Suprapubic skin (tissue), 3 donors: ENCODE data around the gene MLEC.

Experiments used
- POLR2A ChIP-seq, 2 donors: fragments of 450-650 bp; IDR thresholded peaks; one replicate each; pipeline ENCODE4 v1.6.1; 2017; ENCODE audit warnings: antibody characterized with exemption in 2 of 2, mild to moderate bottlenecking in 2 of 2, moderate library complexity in 2 of 2
- TF ChIP-seq, protein P1 (sequence below), 2 donors: fragments of 200-600 bp in 1 of 2; fragments of 450-650 bp in 1 of 2; sonication (generic) in 1 of 2; IDR thresholded peaks; one replicate each; pipeline ENCODE4 v1.5.1; 2016 to 2019; ENCODE audit warnings: antibody characterized with exemption in 2 of 2, mild to moderate bottlenecking in 1 of 2, moderate library complexity in 1 of 2

DNA sequence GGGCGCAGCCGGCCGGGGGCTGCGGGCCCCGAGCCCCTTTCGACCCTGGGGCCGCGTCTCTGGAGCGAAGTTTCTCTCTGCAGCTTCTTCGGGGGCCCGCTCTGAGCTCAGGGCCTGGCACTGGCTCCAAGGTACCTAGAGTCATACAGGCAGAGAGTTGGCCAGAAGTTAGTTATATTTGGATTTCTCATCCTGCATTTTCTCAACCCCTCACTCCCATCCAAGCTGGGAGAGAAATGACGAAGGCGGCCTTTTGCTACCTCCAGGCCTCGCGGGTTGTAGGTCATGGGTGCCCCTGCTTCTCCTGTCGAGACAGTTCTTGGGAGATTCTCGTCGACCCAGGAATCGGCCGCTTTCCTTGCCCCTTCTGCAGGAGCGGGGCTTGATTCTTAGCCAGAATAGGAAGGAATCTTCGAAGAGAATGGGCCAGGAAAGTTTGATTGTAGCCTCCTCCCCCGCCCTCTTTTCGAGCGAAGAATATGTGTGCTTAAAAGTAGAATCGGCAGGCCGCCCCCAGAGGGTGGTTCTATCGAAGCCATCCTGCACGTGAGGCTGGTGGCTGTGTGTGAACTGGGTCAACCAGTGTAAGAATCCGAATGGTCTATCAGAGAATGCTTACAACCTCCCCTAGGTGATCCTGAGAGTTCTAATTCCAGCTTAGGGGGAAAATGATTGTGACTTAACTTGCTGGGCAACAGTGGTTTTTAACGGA is 785 bp downstream of the MLEC start:
- TF ChIP-seq, protein P1, sequence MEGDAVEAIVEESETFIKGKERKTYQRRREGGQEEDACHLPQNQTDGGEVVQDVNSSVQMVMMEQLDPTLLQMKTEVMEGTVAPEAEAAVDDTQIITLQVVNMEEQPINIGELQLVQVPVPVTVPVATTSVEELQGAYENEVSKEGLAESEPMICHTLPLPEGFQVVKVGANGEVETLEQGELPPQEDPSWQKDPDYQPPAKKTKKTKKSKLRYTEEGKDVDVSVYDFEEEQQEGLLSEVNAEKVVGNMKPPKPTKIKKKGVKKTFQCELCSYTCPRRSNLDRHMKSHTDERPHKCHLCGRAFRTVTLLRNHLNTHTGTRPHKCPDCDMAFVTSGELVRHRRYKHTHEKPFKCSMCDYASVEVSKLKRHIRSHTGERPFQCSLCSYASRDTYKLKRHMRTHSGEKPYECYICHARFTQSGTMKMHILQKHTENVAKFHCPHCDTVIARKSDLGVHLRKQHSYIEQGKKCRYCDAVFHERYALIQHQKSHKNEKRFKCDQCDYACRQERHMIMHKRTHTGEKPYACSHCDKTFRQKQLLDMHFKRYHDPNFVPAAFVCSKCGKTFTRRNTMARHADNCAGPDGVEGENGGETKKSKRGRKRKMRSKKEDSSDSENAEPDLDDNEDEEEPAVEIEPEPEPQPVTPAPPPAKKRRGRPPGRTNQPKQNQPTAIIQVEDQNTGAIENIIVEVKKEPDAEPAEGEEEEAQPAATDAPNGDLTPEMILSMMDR (IDR thresholded peaks at IDR 0.05), result no peak
- no peak for TF ChIP-seq POLR2A (IDR thresholded peaks at IDR 0.05)
